Nucleus accumbens (tissue), 56 donors: ENCODE results near the gene ARHGEF2.
"Not testable (repeated sequence)": the region's sequence is repeated elsewhere in the genome, so short reads cannot be mapped to it uniquely, and the experiment has no call there.

Experiments used
- DNase-seq, 56 donors: peaks; one replicate each; lab custom pipeline; 2025; lab: John Stamatoyannopoulos, UW

Gene ARHGEF2

GRCh38 chr1:155950829-155951228, 27.5 kb downstream of the ARHGEF2 start:
- no peak for DNase-seq

GRCh38 chr1:155947741-155948140, 30.6 kb downstream of the ARHGEF2 start:
- DNase-seq: no peak

- no peak for DNase-seq
Measured at GRCh38 chr1:155947292-155947691, 31.1 kb downstream of the ARHGEF2 start.

GRCh38 chr1:155946633-155947219, 31.6 kb downstream of the ARHGEF2 start:
- DNase-seq: no peak

GRCh38 chr1:155944444-155944799, 33.9 kb downstream of the ARHGEF2 start:
- no peak for DNase-seq

GRCh38 chr1:155942578-155943141, 35.7 kb downstream of the ARHGEF2 start:
- DNase-seq: no peak

- no peak for DNase-seq
Measured at GRCh38 chr1:155941845-155942531, 36.4 kb downstream of the ARHGEF2 start.

- DNase-seq: no peak
Measured at GRCh38 chr1:155940993-155941844, 37.1 kb downstream of the ARHGEF2 start, which contains the start of gene RXFP4. Gene RXFP4, plus strand, starts transcription at chr1:155941638. Its CDS starts 72 bp downstream, at chr1:155941710.

GRCh38 chr1:155940482-155940992, 37.8 kb downstream of the ARHGEF2 start:
- no peak for DNase-seq

- DNase-seq: peak in 12 of 56 donors; percentile 12 to 50 (median 31)
Measured at GRCh38 chr1:155938220-155938627, 40.1 kb downstream of the ARHGEF2 start.

GRCh38 chr1:155934936-155935590, 43.3 kb downstream of the ARHGEF2 start:
- no peak for DNase-seq

- DNase-seq: peak; percentile 73 to 98 (median 95)
Measured at GRCh38 chr1:155934097-155934935, 44.0 kb downstream of the ARHGEF2 start, which contains the start of gene KHDC4. Gene KHDC4, minus strand, starts transcription at chr1:155934413. Its CDS starts 40 bp downstream, at chr1:155934373.

GRCh38 chr1:155933591-155934096, 44.7 kb downstream of the ARHGEF2 start:
- no peak for DNase-seq

- no peak for DNase-seq
Measured at GRCh38 chr1:155932487-155932886, 45.9 kb downstream of the ARHGEF2 start.

GRCh38 chr1:155932081-155932480, 46.3 kb downstream of the ARHGEF2 start:
- DNase-seq: no peak

- no peak for DNase-seq
Measured at GRCh38 chr1:155931332-155932038, 46.9 kb downstream of the ARHGEF2 start.

- not testable (repeated sequence) for DNase-seq
Measured at GRCh38 chr1:155930725-155931124, 47.6 kb downstream of the ARHGEF2 start.

- no peak for DNase-seq
Measured at GRCh38 chr1:155929057-155929456, 49.3 kb downstream of the ARHGEF2 start.
